D721Med (cell line): Measurements from ENCODE around the gene RGS6.

Experiments used
- DNase-seq: peaks from one replicate; pipeline ENCODE4 v3.0.0; 2011; ENCODE audit warnings: low spot score; ENCODE audit not compliant: insufficient read length
- FAIRE-seq: peaks from 2 replicates; lab custom pipeline; 2011; peaks lifted over from hg19 to GRCh38; lab: Jason Lieb, UNC
- CTCF ChIP-seq: IDR thresholded peaks from 2 replicates; pipeline ENCODE4 v1.5.1; 2012; ENCODE audit warnings: mild to moderate bottlenecking, control low read depth; ENCODE audit not compliant: insufficient read depth; ENCODE audit errors: missing control alignments

RGS6 gene

GRCh38 chr14:72535485-72535884 lies 603.3 kb downstream of the RGS6 start:
- DNase-seq (no peak), FAIRE-seq (no peak)
- no peak for TF ChIP-seq CTCF

- no peak for TF ChIP-seq CTCF
- FAIRE-seq: no peak
Observed at GRCh38 chr14:72538387-72538786, 606.2 kb downstream of the RGS6 start.

GRCh38 chr14:72539661-72540315 lies 607.6 kb downstream of the RGS6 start:
- DNase-seq (no peak), FAIRE-seq (no peak)
- TF ChIP-seq CTCF: no peak

More at GRCh38 chr14:72538387-72538786, 606.2 kb downstream of the RGS6 start:
- no peak for DNase-seq

- no peak for TF ChIP-seq CTCF
Observed at GRCh38 chr14:72540836-72541235, 608.6 kb downstream of the RGS6 start.

GRCh38 chr14:72541546-72541945 lies 609.3 kb downstream of the RGS6 start:
- DNase-seq: no peak
- TF ChIP-seq CTCF: no peak
- no peak for FAIRE-seq

More at GRCh38 chr14:72540836-72541235, 608.6 kb downstream of the RGS6 start:
- FAIRE-seq (no peak), DNase-seq (no peak)

- no peak for DNase-seq
- no peak for FAIRE-seq
- TF ChIP-seq CTCF: no peak
Observed at GRCh38 chr14:72543341-72543740, 611.1 kb downstream of the RGS6 start.

- FAIRE-seq: no peak
- no peak for DNase-seq
Observed at GRCh38 chr14:72544615-72545387, 612.6 kb downstream of the RGS6 start.

More at GRCh38 chr14:72544615-72545387, 612.6 kb downstream of the RGS6 start:
- TF ChIP-seq CTCF: no peak
